Measurements from ENCODE around the gene CDS1. TPM values are rescaled to one million over a fixed set of nuclear protein-coding genes. Genes with fewer than 3 reads are reported as not detected.

Gene CDS1
- total RNA-seq, 6 donors from 2014 or later = 6.5 to 39.8 (median 19.2) TPM

DNA sequence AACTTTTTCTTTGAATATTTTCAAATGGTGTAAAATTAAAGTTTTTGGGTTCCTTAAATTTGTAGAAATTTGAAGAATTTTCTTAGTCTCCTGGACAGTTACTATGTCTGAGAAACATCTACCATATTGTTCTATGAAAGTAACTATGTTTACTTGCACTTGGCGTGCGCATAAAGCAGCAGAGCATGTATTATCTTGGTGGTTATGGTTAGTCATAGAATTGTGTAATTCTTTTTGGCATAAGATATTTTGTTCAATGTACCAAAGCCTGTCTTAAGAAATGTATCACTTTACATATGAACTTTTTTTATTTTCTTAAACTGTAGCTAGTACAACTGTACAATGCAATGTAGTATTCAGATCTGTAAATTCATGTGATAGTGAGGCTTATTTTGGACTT is 49.2 kb downstream of the CDS1 start:
- no peaks in the 10 kb centered on the region for H3K9me3 ChIP-seq
- 87 to 95% methylated on average over 2 of the region's 2 CpGs for WGBS, 2 donors
- DNase-seq (no peak), ATAC-seq (ENCODE audit: low FRiP score in 2 of 2) (peak in 1 of 2 donors; percentile 88)
- TF ChIP-seq POLR2A (IDR thresholded peaks at IDR 0.05) (no peak), POLR2AphosphoS5 (IDR thresholded peaks at IDR 0.05) (no peak), EP300 (IDR thresholded peaks at IDR 0.05) (no peak)
- TF ChIP-seq, protein P1, sequence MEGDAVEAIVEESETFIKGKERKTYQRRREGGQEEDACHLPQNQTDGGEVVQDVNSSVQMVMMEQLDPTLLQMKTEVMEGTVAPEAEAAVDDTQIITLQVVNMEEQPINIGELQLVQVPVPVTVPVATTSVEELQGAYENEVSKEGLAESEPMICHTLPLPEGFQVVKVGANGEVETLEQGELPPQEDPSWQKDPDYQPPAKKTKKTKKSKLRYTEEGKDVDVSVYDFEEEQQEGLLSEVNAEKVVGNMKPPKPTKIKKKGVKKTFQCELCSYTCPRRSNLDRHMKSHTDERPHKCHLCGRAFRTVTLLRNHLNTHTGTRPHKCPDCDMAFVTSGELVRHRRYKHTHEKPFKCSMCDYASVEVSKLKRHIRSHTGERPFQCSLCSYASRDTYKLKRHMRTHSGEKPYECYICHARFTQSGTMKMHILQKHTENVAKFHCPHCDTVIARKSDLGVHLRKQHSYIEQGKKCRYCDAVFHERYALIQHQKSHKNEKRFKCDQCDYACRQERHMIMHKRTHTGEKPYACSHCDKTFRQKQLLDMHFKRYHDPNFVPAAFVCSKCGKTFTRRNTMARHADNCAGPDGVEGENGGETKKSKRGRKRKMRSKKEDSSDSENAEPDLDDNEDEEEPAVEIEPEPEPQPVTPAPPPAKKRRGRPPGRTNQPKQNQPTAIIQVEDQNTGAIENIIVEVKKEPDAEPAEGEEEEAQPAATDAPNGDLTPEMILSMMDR (IDR thresholded peaks at IDR 0.05) = no peak
- H3K27ac ChIP-seq = no peak overlapping the region
- H3K36me3 ChIP-seq = no peaks in the 10 kb centered on the region
- H3K27me3 ChIP-seq = no peaks in the 10 kb centered on the region
- no peak overlapping the region for H3K4me3 ChIP-seq
- no peaks in the 10 kb centered on the region for H3K4me1 ChIP-seq

DNA sequence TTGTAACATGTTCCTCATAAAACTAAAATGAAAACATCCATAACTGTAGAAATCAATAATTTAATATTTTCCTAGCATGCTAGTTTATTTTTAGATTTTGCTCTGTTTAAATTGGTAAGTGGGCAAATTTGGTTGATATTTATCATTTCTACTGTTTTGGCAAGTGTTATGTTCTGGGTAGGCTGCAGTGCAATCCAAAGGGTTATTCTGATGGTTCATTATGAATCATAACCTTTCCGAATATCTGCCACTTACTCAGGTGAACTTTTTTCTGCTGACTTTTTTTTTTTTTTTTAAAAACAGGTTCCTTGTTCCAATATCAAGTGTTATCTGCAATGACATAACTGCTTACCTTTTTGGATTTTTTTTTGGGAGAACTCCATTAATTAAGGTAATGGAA is 52.0 kb downstream of the CDS1 start:
- DNase-seq (no peak), ATAC-seq (ENCODE audit: low FRiP score in 2 of 2) (no peak)
- Histone ChIP-seq H3K4me1 (no peaks in the 10 kb centered on the region), H3K36me3 (no peaks in the 10 kb centered on the region), H3K27me3 (no peaks in the 10 kb centered on the region), H3K4me3 (no peak overlapping the region), H3K9me3 (no peaks in the 10 kb centered on the region), H3K27ac (no peak overlapping the region)
- TF ChIP-seq, protein P1 (IDR thresholded peaks at IDR 0.05) = no peak
- 77 to 84% methylated on average over 1 of the region's 1 CpG for WGBS, 2 donors

DNA sequence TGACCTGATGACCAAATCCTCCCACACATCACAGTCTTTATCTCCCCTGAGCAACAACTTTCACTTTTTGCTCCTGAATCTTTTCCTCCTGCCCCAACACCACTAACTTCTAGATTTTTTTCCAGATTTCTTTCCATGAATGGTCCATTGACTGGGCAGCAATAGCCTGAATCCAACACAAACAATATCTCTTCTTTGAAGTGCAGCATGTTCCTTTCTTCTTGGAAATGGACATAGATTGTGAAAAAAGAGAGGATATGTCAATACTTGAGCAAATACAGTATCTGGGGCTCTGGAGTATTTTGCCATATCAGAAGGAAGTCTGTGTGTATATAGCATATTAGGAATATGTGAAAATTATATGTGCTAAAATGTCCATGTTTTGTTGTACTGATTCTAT is 55.2 kb downstream of the CDS1 start:
- no peak overlapping the region for H3K27ac ChIP-seq
- DNase-seq (no peak), ATAC-seq (ENCODE audit: low FRiP score in 2 of 2) (no peak)
- TF ChIP-seq EP300 (IDR thresholded peaks at IDR 0.05) = no peak
- H3K36me3 ChIP-seq = no peaks in the 10 kb centered on the region
- H3K4me3 ChIP-seq = no peak overlapping the region
- H3K9me3 ChIP-seq = no peaks in the 10 kb centered on the region
- no peaks in the 10 kb centered on the region for H3K27me3 ChIP-seq
- H3K4me1 ChIP-seq = no peaks in the 10 kb centered on the region

DNA sequence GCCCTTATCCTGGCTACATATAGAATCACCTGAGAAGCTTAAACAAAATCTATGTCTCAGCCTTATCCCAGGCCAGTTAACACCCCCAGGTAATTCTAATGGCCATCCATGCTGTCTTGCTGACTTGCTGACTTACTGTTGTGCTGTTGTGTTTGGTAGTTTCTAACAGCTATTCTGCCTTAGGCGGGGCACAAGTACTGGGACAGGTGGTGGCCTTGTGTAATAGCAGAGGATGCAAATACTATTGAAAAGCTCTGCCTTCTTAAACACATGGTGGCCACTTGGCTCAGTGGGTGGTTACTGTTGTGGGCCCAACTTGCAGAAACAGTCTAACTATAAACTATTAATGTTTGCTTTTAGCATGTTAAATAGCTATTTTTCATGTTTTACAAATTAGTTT is 56.2 kb downstream of the CDS1 start:
- TF ChIP-seq, protein P1 (IDR thresholded peaks at IDR 0.05) = no peak
- TF ChIP-seq POLR2A (IDR thresholded peaks at IDR 0.05) (no peak), EP300 (IDR thresholded peaks at IDR 0.05) (no peak), POLR2AphosphoS5 (IDR thresholded peaks at IDR 0.05) (no peak)
- WGBS, 2 donors = 96 to 100% methylated on average over 1 of the region's 1 CpG
- no peak for ATAC-seq (ENCODE audit: low FRiP score in 2 of 2)
- no peaks in the 10 kb centered on the region for H3K9me3 ChIP-seq
- no peak for DNase-seq
- no peak overlapping the region for H3K27ac ChIP-seq
- H3K36me3 ChIP-seq = no peaks in the 10 kb centered on the region
- no peaks in the 10 kb centered on the region for H3K4me1 ChIP-seq
- H3K4me3 ChIP-seq = no peak overlapping the region
- no peaks in the 10 kb centered on the region for H3K27me3 ChIP-seq

DNA sequence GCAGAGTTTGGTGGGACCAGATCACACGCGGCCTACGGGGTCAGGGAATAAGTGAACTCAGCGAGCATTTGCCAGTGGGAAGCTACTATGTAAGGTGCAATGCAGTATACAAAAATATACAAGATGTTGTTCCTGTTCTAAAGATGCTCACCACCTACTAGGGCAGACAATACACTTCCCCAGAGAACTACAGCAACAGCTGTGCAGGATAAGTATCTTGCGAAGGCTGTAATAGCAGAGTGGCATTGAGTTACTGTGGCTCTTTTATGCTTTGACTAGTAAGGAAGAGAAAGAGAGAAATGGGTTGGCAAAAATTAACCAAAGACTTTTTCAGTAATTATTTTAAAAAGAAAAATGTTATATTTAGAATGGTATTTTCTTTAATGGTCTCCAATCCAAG is 61.2 kb downstream of the CDS1 start:
- Histone ChIP-seq H3K9me3 (no peaks in the 10 kb centered on the region), H3K27me3 (no peaks in the 10 kb centered on the region), H3K36me3 (no peaks in the 10 kb centered on the region), H3K27ac (no peak overlapping the region), H3K4me1 (peaks cover 0 to 11% (median 7%) of the 10 kb centered on the region in 4 donors), H3K4me3 (no peak overlapping the region)
- DNase-seq = no peak
- TF ChIP-seq POLR2A (IDR thresholded peaks at IDR 0.05) (no peak), POLR2AphosphoS5 (IDR thresholded peaks at IDR 0.05) (no peak), EP300 (IDR thresholded peaks at IDR 0.05) (no peak)
- TF ChIP-seq, protein P1 (IDR thresholded peaks at IDR 0.05) = no peak
- WGBS, 2 donors = 88 to 96% methylated on average over 5 of the region's 5 CpGs
- no peak for ATAC-seq (ENCODE audit: low FRiP score in 2 of 2)

All from upper lobe of left lung (tissue), 6 donors.